ENCODE results near the gene LGALSL. TPM values are rescaled to one million over a fixed set of nuclear protein-coding genes. Genes with fewer than 3 reads are reported as not detected.

Gene LGALSL
- total and polyA plus RNA-seq, 9 of the 15 experiments (the other 6 are each of a cell fraction or from before 2014, with no cell fraction given): 0.04 to 0.29 (median 0.14) TPM; not detected in 3

DNA sequence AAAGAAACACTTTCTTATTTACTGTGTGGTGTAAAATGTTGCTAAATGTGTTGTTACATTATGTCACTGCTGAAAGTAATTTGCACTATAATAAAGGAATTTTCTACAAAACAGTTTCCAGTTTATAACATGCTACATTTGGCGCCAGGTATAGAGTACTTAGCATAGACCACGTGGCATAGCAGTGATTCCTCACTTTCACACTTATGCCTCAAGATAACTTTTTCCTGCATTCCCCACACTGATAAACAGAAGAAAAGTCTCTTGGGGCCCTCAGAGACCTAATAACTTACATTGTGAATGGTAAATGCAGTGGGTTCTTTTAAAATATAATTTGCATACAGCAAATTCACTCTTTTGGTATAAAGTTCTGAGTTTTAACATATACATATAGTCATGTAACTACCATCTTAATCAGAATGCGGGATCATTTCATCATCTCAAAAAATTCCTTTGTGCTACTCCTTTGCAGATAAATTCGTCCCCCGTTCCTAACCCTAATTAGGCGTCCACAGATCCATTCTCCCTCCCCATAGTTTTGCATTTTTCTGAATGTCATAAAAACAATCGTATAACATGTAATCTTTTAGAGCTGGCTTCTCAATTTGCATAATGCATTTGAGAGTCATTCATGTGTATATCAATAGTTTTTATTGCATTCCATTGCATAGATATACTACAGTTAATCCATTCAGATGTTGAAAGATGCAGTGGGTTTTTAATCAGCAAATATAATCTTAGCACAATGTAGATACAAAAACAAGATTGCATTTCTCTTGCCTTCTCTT, 7.5 kb downstream of the LGALSL start:
- H3K9me3 ChIP-seq (replicated peaks; ENCODE audit: control insufficient read depth, insufficient read depth, low read depth, low read length): no peaks in the 10 kb centered on the region
- FAIRE-seq (no peak), DNase-seq (ENCODE audit: extremely low read depth in 1 of 4, low spot score in 3 of 4) (no peak), ATAC-seq (no peak)
- H3K9ac ChIP-seq (ENCODE audit: insufficient read depth in 1 of 2, low read depth in 2 of 2, low read length in 2 of 2): no peak overlapping the region
- no peak overlapping the region for H2AFZ ChIP-seq (ENCODE audit: low read depth, low read length)
- no peaks in the 10 kb centered on the region for H3K4me1 ChIP-seq (replicated peaks in 1 of 2; ENCODE audit: control insufficient read depth in 2 of 2, insufficient read depth in 2 of 2, low read length in 2 of 2)
- no peaks in the 10 kb centered on the region for H3K79me2 ChIP-seq (ENCODE audit: control insufficient read depth, insufficient read depth, low read length)
- POLR2A ChIA-PET: interaction anchor here (0.5 kb wide), 1 partner anchor 230 kb away, joined by 3 read pairs; no protein-coding TSS in a partner anchor
- peaks cover 6 to 9% of the 10 kb centered on the region in 2 experiments; a peak in 3 of 5 replicates for H3K27me3 ChIP-seq (ENCODE audit: control insufficient read depth in 2 of 2, insufficient read depth in 2 of 2, low read length in 2 of 2)
- TF ChIP-seq RFX1 (IDR thresholded peaks at IDR 0.05) (no peak), MAFK (IDR thresholded peaks at IDR 0.05; ENCODE audit: low read length) (no peak), ZNF174 (CRISPR knock-in tag; IDR thresholded peaks at IDR 0.05) (no peak), TBP (optimal IDR thresholded peaks at IDR 0.05; ENCODE audit: low read depth, low read length) (no peak), MAZ (CRISPR knock-in tag; conservative IDR thresholded peaks at IDR 0.05 in 1 of 2, IDR thresholded peaks at IDR 0.05 in 1 of 2) (no peak), MAFF (IDR thresholded peaks at IDR 0.05; ENCODE audit: low read length) (no peak), RBM25 (IDR thresholded peaks at IDR 0.05; ENCODE audit: low read depth, low read length, severe bottlenecking) (no peak), MIER1 (IDR thresholded peaks at IDR 0.05; ENCODE audit: low read depth) (no peak), MEF2D (tag; conservative IDR thresholded peaks at IDR 0.05; ENCODE audit: low read depth) (no peak), ESRRB (CRISPR knock-in tag; IDR thresholded peaks at IDR 0.05; ENCODE audit: borderline replicate concordance) (no peak)
- TF ChIP-seq, protein P1, sequence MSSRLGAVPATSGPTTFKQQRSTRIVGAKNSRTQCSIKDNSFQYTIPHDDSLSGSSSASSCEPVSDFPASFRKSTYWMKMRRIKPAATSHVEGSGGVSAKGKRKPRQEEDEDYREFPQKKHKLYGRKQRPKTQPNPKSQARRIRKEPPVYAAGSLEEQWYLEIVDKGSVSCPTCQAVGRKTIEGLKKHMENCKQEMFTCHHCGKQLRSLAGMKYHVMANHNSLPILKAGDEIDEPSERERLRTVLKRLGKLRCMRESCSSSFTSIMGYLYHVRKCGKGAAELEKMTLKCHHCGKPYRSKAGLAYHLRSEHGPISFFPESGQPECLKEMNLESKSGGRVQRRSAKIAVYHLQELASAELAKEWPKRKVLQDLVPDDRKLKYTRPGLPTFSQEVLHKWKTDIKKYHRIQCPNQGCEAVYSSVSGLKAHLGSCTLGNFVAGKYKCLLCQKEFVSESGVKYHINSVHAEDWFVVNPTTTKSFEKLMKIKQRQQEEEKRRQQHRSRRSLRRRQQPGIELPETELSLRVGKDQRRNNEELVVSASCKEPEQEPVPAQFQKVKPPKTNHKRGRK (tag; IDR thresholded peaks at IDR 0.05): no peak
- TF ChIP-seq, protein P2, sequence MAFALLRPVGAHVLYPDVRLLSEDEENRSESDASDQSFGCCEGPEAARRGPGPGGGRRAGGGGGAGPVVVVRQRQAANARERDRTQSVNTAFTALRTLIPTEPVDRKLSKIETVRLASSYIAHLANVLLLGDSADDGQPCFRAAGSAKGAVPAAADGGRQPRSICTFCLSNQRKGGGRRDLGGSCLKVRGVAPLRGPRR (CRISPR knock-in tag; IDR thresholded peaks at IDR 0.05): no peak
- BruUV-seq (replicated peaks): no TSS peak
- no peaks in the 10 kb centered on the region for H4K20me1 ChIP-seq (replicated peaks; ENCODE audit: control insufficient read depth, insufficient read depth, low read length)
- CTCF ChIA-PET (ENCODE audit: low intra/inter-chr PET ratio): no interaction called here
- no peak overlapping the region for H3K4me2 ChIP-seq (ENCODE audit: insufficient read depth, low read length)
- WGBS (ENCODE audit: insufficient coverage, low coverage, missing lambda C conversion rate): 3% methylated on average over 7 of the region's 7 CpGs
- H3K36me3 ChIP-seq (ENCODE audit: control insufficient read depth, insufficient read depth, low read length): no peaks in the 10 kb centered on the region
- no peak overlapping the region for H3K4me3 ChIP-seq
- in situ Hi-C loops (cut with MboI) (no loop called here), intact Hi-C loops (cut with micrococcal nuclease) (no loop called here)
- no peaks in the 10 kb centered on the region for H3K9me1 ChIP-seq (ENCODE audit: control insufficient read depth, insufficient read depth, low read length)
- no peak overlapping the region for H3K27ac ChIP-seq (ENCODE audit: extremely low read depth, low read depth, low read length)

All from K562 (cell line).